Suprapubic skin (tissue), 3 donors: ENCODE results near the gene SAGE1.

Source experiments
- CTCF ChIP-seq, 2 donors: fragments of 200-600 bp in 1 of 2; fragments of 450-650 bp in 1 of 2; sonication (generic) in 1 of 2; IDR thresholded peaks; one replicate each; pipeline ENCODE4 v1.5.1; 2016 to 2019; ENCODE audit warnings: antibody characterized with exemption in 2 of 2, mild to moderate bottlenecking in 1 of 2, moderate library complexity in 1 of 2
- EP300 ChIP-seq: sonication (generic); formaldehyde crosslinking; IDR thresholded peaks from one replicate; pipeline ENCODE4 v1.6.1; 2017; ENCODE audit warnings: antibody characterized with exemption

GRCh38 chrX:135890087-135890585, 3.4 kb upstream of the SAGE1 start:
- TF ChIP-seq CTCF (IDR thresholded peaks at IDR 0.05) (no peak), EP300 (no peak)
